Measurements from ENCODE around the gene RRP1B. TPM values are rescaled to one million over a fixed set of nuclear protein-coding genes. Genes with fewer than 3 reads are reported as not detected.
A peak's percentile ranks its signal among the peaks of the same experiment; 100 is the strongest.
"Not testable (repeated sequence)": the region's sequence is repeated elsewhere in the genome, so short reads cannot be mapped to it uniquely, and the experiment has no call there.

The RRP1B gene
- total RNA-seq, 2 donors from 2014 or later = 17.6 to 31.5 TPM

- DNase-seq (ENCODE audit: low spot score) (no peak), ATAC-seq (ENCODE audit: insufficient number of reproducible peaks, low FRiP score, low read depth) (no peak)
- H3K27ac ChIP-seq = peak overlapping the region; percentile 35 to 76
- TF ChIP-seq, protein P1, sequence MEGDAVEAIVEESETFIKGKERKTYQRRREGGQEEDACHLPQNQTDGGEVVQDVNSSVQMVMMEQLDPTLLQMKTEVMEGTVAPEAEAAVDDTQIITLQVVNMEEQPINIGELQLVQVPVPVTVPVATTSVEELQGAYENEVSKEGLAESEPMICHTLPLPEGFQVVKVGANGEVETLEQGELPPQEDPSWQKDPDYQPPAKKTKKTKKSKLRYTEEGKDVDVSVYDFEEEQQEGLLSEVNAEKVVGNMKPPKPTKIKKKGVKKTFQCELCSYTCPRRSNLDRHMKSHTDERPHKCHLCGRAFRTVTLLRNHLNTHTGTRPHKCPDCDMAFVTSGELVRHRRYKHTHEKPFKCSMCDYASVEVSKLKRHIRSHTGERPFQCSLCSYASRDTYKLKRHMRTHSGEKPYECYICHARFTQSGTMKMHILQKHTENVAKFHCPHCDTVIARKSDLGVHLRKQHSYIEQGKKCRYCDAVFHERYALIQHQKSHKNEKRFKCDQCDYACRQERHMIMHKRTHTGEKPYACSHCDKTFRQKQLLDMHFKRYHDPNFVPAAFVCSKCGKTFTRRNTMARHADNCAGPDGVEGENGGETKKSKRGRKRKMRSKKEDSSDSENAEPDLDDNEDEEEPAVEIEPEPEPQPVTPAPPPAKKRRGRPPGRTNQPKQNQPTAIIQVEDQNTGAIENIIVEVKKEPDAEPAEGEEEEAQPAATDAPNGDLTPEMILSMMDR (IDR thresholded peaks at IDR 0.05) = no peak
- no peaks in the 10 kb centered on the region for H3K27me3 ChIP-seq (replicated peaks; ENCODE audit: insufficient read depth)
- no peaks in the 10 kb centered on the region for H3K36me3 ChIP-seq
- peaks cover 31 to 47% of the 10 kb centered on the region in 2 donors for H3K4me1 ChIP-seq (ENCODE audit: control insufficient read depth in 1 of 2, low read depth in 2 of 2)
- peak overlapping the region; percentile 47 for H3K4me3 ChIP-seq
- H3K9me3 ChIP-seq = no peaks in the 10 kb centered on the region
Measured at GRCh38 chr21:43702785-43703034, 43.4 kb downstream of the RRP1B start.

- peak overlapping the region; percentile 47 for H3K4me3 ChIP-seq
- no peak for ATAC-seq (ENCODE audit: insufficient number of reproducible peaks, low FRiP score, low read depth)
Measured at GRCh38 chr21:43703035-43703880, 43.9 kb downstream of the RRP1B start.

DNA sequence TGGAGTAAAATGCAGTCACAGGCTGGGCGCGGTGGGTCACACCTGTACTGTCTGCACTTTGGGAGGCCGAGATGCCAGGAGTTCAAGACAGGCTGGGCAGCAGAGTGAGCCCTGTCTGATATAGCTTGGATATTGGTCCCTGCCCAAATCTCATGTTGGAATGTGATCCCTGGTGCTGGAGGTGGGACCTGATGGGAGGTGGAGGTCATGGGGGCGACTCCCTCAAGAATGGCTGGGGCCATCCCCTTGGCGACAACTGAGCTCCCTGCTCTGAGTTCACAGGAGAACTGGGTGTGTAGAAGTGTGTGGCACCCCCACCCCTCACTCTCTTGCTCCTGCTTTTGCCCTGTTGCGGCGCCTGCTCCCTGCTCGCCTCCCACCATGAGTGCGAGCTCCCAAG lies 48.1 kb downstream of the RRP1B start:
- no peaks in the 10 kb centered on the region for H3K9me3 ChIP-seq
- ATAC-seq (ENCODE audit: insufficient number of reproducible peaks, low FRiP score, low read depth) (no peak), DNase-seq (ENCODE audit: low spot score) (no peak)
- H3K4me1 ChIP-seq (ENCODE audit: control insufficient read depth in 1 of 2, low read depth in 2 of 2) = peaks cover 16 to 25% of the 10 kb centered on the region in 2 donors
- H3K4me3 ChIP-seq = no peak overlapping the region
- TF ChIP-seq, protein P1 (IDR thresholded peaks at IDR 0.05) = no peak
- no peaks in the 10 kb centered on the region for H3K27me3 ChIP-seq (replicated peaks; ENCODE audit: insufficient read depth)
- no peak overlapping the region for H3K27ac ChIP-seq
- no peaks in the 10 kb centered on the region for H3K36me3 ChIP-seq

More at GRCh38 chr21:43703035-43703880, 43.9 kb downstream of the RRP1B start:
- no peaks in the 10 kb centered on the region for H3K27me3 ChIP-seq (replicated peaks; ENCODE audit: insufficient read depth)
- DNase-seq (ENCODE audit: low spot score) = no peak
- H3K4me1 ChIP-seq (ENCODE audit: control insufficient read depth in 1 of 2, low read depth in 2 of 2) = peaks cover 31 to 47% of the 10 kb centered on the region in 2 donors
- no peaks in the 10 kb centered on the region for H3K9me3 ChIP-seq
- H3K36me3 ChIP-seq = no peaks in the 10 kb centered on the region
- TF ChIP-seq, protein P1 (IDR thresholded peaks at IDR 0.05) = no peak
- H3K27ac ChIP-seq = peak overlapping the region; percentile 35 to 76

DNA sequence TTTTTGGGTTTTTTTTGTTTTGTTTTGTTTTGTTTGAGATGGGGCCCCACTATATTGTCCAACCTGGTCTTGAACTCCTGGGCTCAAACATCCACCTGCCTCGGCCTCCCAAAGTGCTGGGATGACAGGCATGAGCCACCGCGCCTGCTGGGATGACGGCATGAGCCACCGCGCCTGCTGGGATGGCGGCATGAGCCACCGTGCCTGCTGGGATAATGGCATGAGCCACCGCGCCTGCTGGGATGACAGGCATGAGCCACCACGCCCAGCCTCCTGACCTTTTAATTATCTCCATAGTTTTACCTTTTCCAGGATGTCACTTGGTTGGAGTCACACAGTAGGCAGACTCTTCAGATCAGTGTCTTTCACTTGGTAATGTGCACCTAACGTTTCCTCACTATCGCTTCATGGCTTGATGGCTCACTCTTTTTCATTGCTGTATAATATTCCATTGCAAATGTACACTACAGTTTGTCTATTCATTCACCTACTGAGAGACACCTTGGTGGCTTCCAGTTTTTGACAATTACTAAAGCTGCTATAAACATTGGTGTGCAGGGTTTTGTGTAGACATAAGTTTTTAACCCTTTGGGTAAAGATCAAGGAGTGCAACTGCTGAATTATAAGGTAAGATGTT lies 49.5 kb downstream of the RRP1B start:
- Histone ChIP-seq H3K9me3 (no peaks in the 10 kb centered on the region), H3K27ac (no peak overlapping the region), H3K4me1 (ENCODE audit: control insufficient read depth in 1 of 2, low read depth in 2 of 2) (peaks cover 6 to 17% of the 10 kb centered on the region in 2 donors), H3K27me3 (replicated peaks; ENCODE audit: insufficient read depth) (no peaks in the 10 kb centered on the region), H3K4me3 (no peak overlapping the region), H3K36me3 (no peaks in the 10 kb centered on the region)
- TF ChIP-seq, protein P1 (IDR thresholded peaks at IDR 0.05) = no peak
- DNase-seq (ENCODE audit: low spot score) (no peak), ATAC-seq (ENCODE audit: insufficient number of reproducible peaks, low FRiP score, low read depth) (no peak)

GRCh38 chr21:43712268-43712942 lies 53.0 kb downstream of the RRP1B start:
- Histone ChIP-seq H3K27me3 (replicated peaks; ENCODE audit: insufficient read depth) (no peaks in the 10 kb centered on the region), H3K36me3 (no peaks in the 10 kb centered on the region), H3K4me1 (ENCODE audit: control insufficient read depth in 1 of 2, low read depth in 2 of 2) (peaks cover 6 to 11% of the 10 kb centered on the region in 2 donors), H3K4me3 (no peak overlapping the region), H3K9me3 (no peaks in the 10 kb centered on the region), H3K27ac (peak overlapping the region; percentile 50 to 71)
- no peak for DNase-seq (ENCODE audit: low spot score)
- no peak for ATAC-seq (ENCODE audit: insufficient number of reproducible peaks, low FRiP score, low read depth)
- TF ChIP-seq, protein P1 (IDR thresholded peaks at IDR 0.05) = no peak

- H3K36me3 ChIP-seq; H3K27me3 ChIP-seq (replicated peaks; ENCODE audit: insufficient read depth); DNase-seq (ENCODE audit: low spot score); ATAC-seq (ENCODE audit: insufficient number of reproducible peaks, low FRiP score, low read depth); H3K9me3 ChIP-seq; H3K4me3 ChIP-seq: not testable (repeated sequence)
- H3K27ac ChIP-seq = peak overlapping the region in 1 of 2 donors; percentile 71
- peaks cover 6 to 12% of the 10 kb centered on the region in 2 donors for H3K4me1 ChIP-seq (ENCODE audit: control insufficient read depth in 1 of 2, low read depth in 2 of 2)
Measured at GRCh38 chr21:43713123-43713522, 53.8 kb downstream of the RRP1B start.

Data from thoracic aorta (tissue), 2 donors.